Spinal cord (tissue), 10 donors: ENCODE results near the gene LHX1. TPM values are rescaled to one million over a fixed set of nuclear protein-coding genes. Genes with fewer than 3 reads are reported as not detected.

Experiments
- DNase-seq, 6 donors: peaks; one replicate each; pipeline versions ENCODE4 v3.0.0 to v3.0.0-alpha.2; 2013 to 2015; ENCODE audit warnings: low spot score in 6 of 6, low read depth in 4 of 6
- H3K27ac ChIP-seq: one replicate; pipeline ENCODE4 v1.5.1; 2013; ENCODE audit warnings: low read depth, low read length, control low read depth
- H3K27me3 ChIP-seq: one replicate; pipeline ENCODE4 v1.6.1; 2013; ENCODE audit warnings: low read length; ENCODE audit not compliant: control insufficient read depth, insufficient read depth
- H3K36me3 ChIP-seq: one replicate; pipeline ENCODE4 v1.6.1; 2013; ENCODE audit warnings: low read length; ENCODE audit not compliant: control insufficient read depth, insufficient read depth
- H3K4me1 ChIP-seq: one replicate; pipeline ENCODE4 v1.6.1; 2013; ENCODE audit warnings: low read length; ENCODE audit not compliant: control insufficient read depth, insufficient read depth
- H3K4me3 ChIP-seq: one replicate; pipeline ENCODE4 v1.5.1; 2013; ENCODE audit warnings: low read depth, low read length, control low read depth
- H3K9me3 ChIP-seq: one replicate; pipeline ENCODE4 v1.6.1; 2013; ENCODE audit warnings: low read length; ENCODE audit not compliant: control insufficient read depth, insufficient read depth
- WGBS: methylation state at CpG from one replicate; pipeline ENCODE4 v1.1.5; 2013; ENCODE audit warnings: missing lambda C conversion rate; ENCODE audit not compliant: insufficient coverage; 5-methylcytosine and 5-hydroxymethylcytosine counted together
- polyA plus RNA-seq, 2 donors: library from polyadenylated mRNA; unstranded; fragments of 120-200 nt; gene quantifications; one replicate each; pipeline ENCODE4 v1.2.1, GENCODE V29; 2013; ENCODE audit not compliant: insufficient read length in 2 of 2
- total RNA-seq, 2 donors: library from RNA; depleted of rRNA in 1 of 2; stranded (reverse); fragments of 120-200 nt in 1 of 2; fragments of >200 nt in 1 of 2; gene quantifications; one replicate each; pipeline versions ENCODE4 v1.2.3 to v1.2.4, GENCODE V29; 2013 to 2014
- donor health status: healthy.

Gene LHX1
- total and polyA plus RNA-seq, 4 donors = 2.9 to 31.2 (median 17.5) TPM

DNA sequence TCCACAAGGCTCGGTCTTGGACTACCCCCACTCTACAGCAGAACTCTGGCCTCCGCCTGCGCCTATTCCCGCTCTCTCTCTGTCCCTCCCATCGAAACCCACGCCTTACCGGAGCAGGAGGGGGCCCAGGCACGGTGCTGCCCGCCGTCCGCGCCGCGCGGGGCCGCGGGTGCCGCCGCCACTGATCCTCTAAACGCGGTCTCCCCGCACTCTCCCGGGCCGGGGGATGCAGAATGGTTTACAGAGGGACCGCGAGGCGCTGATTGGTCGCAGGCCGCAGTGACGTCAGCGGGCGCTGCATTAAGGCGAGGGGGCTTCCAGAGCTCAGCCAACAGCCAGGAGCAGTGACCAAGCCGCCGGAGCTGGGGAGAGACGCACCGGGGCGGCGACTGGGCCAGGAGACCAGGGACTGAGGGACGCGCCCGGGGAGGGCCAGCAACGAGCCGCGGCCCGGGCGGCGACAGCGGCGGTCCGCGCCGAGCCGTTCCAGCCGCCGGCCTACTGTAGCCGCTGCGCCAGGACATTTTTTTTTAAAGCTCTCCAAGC, 747 bp upstream of the LHX1 start:
- DNase-seq = peak in 3 of 6 donors; percentile 61 to 96 (median 87)
- Histone ChIP-seq H3K27ac (no peak overlapping the region), H3K36me3 (peaks cover 5% of the 10 kb centered on the region), H3K9me3 (no peaks in the 10 kb centered on the region), H3K4me1 (peaks cover 87% of the 10 kb centered on the region), H3K4me3 (peak overlapping the region; percentile 26), H3K27me3 (peaks cover 100% of the 10 kb centered on the region)
- WGBS = under 1% methylated on average over 52 of the region's 58 CpGs

GRCh38 chr17:36937959-36938565, 787 bp downstream of the LHX1 start:
- Histone ChIP-seq H3K4me1 (peaks cover 86% of the 10 kb centered on the region), H3K36me3 (peaks cover 10% of the 10 kb centered on the region), H3K9me3 (no peaks in the 10 kb centered on the region), H3K4me3 (peak overlapping the region; percentile 24), H3K27ac (no peak overlapping the region), H3K27me3 (peaks cover 100% of the 10 kb centered on the region)
- DNase-seq = peak in 2 of 6 donors; percentile 42 to 52
- WGBS = 3% methylated on average over 35 of the region's 36 CpGs

GRCh38 chr17:36938566-36939051, 1.3 kb downstream of the LHX1 start:
- DNase-seq = peak in 2 of 6 donors; percentile 51 to 53
- no peak overlapping the region for H3K27ac ChIP-seq
- H3K27me3 ChIP-seq = peaks cover 100% of the 10 kb centered on the region
- H3K4me3 ChIP-seq = peak overlapping the region; percentile 24
- H3K4me1 ChIP-seq = peaks cover 85% of the 10 kb centered on the region
- under 1% methylated on average over 25 of the region's 25 CpGs for WGBS
- H3K36me3 ChIP-seq = peaks cover 13% of the 10 kb centered on the region
- no peaks in the 10 kb centered on the region for H3K9me3 ChIP-seq

- DNase-seq = peak in 1 of 6 donors; percentile 49
- H3K27me3 ChIP-seq = peaks cover 100% of the 10 kb centered on the region
- H3K4me1 ChIP-seq = peaks cover 79% of the 10 kb centered on the region
- WGBS = under 1% methylated on average over 43 of the region's 43 CpGs
- peaks cover 13% of the 10 kb centered on the region for H3K36me3 ChIP-seq
- no peaks in the 10 kb centered on the region for H3K9me3 ChIP-seq
- no peak overlapping the region for H3K27ac ChIP-seq
- peak overlapping the region; percentile 24 for H3K4me3 ChIP-seq
These were observed 2.0 kb downstream of the LHX1 start for GRCh38 chr17:36939052-36939801.

DNA sequence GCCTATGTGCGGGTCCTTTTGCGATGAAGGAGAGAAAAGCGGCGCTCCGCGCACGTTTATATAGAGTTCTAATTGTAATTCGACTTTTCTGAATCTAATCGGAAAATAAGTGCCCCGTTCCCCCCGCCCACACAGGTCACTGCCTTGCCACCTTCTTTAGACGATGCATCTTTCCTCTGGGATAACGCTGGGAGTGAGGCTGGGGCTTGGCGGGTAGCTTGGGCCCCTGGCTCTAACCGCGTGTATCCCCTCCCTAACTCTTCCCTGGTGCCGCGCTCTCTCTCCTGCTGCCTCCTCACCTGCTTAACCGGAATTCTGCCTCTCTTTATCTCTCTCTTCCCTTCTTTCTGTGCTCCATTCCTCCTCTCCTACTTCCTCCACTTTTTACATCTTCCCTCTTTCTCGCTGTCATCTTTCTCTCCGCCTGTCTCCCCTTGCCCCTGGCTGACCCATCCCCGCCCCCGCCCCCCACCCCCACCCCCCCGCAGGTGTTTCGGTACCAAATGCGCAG, 2.6 kb downstream of the LHX1 start:
- peaks cover 13% of the 10 kb centered on the region for H3K36me3 ChIP-seq
- peaks cover 73% of the 10 kb centered on the region for H3K4me1 ChIP-seq
- H3K4me3 ChIP-seq = peak overlapping the region; percentile 24
- peaks cover 100% of the 10 kb centered on the region for H3K27me3 ChIP-seq
- DNase-seq = peak in 1 of 6 donors; percentile 40
- no peaks in the 10 kb centered on the region for H3K9me3 ChIP-seq
- no peak overlapping the region for H3K27ac ChIP-seq
- 2% methylated on average over 21 of the region's 26 CpGs for WGBS

- WGBS = 5% methylated on average over 45 of the region's 52 CpGs
- Histone ChIP-seq H3K4me3 (peak overlapping the region; percentile 9), H3K27me3 (peaks cover 100% of the 10 kb centered on the region), H3K36me3 (peaks cover 13% of the 10 kb centered on the region), H3K27ac (no peak overlapping the region), H3K9me3 (no peaks in the 10 kb centered on the region), H3K4me1 (peaks cover 65% of the 10 kb centered on the region)
- peak in 1 of 6 donors; percentile 50 for DNase-seq
These were observed 3.3 kb downstream of the LHX1 start for GRCh38 chr17:36940313-36941264.

- Histone ChIP-seq H3K9me3 (no peaks in the 10 kb centered on the region), H3K36me3 (peaks cover 13% of the 10 kb centered on the region), H3K27me3 (peaks cover 100% of the 10 kb centered on the region), H3K4me1 (peaks cover 62% of the 10 kb centered on the region), H3K4me3 (peak overlapping the region; percentile 9), H3K27ac (no peak overlapping the region)
- 5% methylated on average over 11 of the region's 17 CpGs for WGBS
- DNase-seq = peak in 2 of 6 donors; percentile 18 to 65
These were observed 4.2 kb downstream of the LHX1 start for GRCh38 chr17:36941265-36942010.

DNA sequence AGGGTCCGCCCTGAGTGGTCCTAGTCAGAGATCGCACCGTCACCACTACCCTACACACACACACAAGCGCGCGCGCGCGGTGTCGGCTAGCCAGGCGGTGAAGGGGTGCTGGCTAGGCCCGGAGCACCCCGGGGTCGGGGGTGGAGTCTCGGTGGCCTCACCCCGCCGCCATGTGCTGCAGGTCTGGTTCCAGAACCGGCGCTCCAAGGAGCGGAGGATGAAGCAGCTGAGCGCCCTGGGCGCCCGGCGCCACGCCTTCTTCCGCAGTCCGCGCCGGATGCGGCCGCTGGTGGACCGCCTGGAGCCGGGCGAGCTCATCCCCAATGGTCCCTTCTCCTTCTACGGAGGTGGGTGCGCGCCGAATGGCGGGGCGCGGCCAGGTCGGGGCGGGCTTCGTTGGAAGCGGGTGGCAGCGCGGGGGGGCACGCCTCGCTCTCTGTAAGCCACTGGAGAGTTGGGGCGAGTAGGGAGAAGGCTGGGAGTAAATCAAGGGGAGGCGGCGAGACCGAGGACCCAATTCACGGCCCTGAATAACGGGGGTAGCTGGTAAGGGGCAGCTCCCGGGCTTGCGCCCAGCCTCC, 4.8 kb downstream of the LHX1 start:
- Histone ChIP-seq H3K4me3 (no peak overlapping the region), H3K4me1 (peaks cover 56% of the 10 kb centered on the region), H3K36me3 (peaks cover 13% of the 10 kb centered on the region), H3K27me3 (peaks cover 100% of the 10 kb centered on the region), H3K9me3 (no peaks in the 10 kb centered on the region), H3K27ac (no peak overlapping the region)
- peak in 1 of 6 donors; percentile 21 for DNase-seq
- under 1% methylated on average over 51 of the region's 57 CpGs for WGBS
